Measurements from ENCODE around the gene KIF4A. TPM values are rescaled to one million over a fixed set of nuclear protein-coding genes. Genes with fewer than 3 reads are reported as not detected.

KIF4A gene
- total RNA-seq, 1 experiment from 2014 or later, result 40.3 TPM

DNA sequence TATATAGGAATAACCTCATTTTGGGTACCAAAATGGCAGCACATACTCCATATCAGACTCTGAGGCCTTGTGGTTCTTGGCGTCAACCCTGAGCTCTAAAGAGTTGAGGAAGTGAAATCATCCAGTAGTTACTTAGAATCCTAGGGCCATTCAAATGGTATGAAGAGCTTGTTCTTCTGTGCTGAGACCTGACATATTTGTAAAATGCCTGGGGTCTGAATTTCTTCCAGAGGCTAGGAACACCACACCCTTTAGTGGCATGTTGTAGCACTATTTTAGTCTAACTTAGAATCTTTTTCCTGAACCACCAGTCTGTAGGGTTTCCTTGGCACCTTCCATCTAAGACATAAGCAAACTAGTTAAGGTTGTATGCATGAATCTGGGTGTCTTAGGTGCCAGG, 115.1 kb downstream of the KIF4A start:
- DNase-seq (ENCODE audit: low read depth, low spot score), result no peak
- ChIA-PET RAD21 (ENCODE audit: low non-redundant PET in 1 of 2, low total read pairs in 2 of 2, uncharacterized antibody in 2 of 2, unreplicated experiment in 2 of 2) (no interaction called here), CTCF (no interaction called here), POLR2A (no interaction called here)
- Histone ChIP-seq H3K36me3 (ENCODE audit: control insufficient read depth in 1 of 2, insufficient read depth in 2 of 2, low read length in 2 of 2) (peaks cover 4 to 10% of the 10 kb centered on the region in 2 experiments; a peak in 2 of 4 replicates), H3K4me3 (replicated peaks in 1 of 2; ENCODE audit: low read depth in 1 of 2, low read length in 2 of 2) (no peak overlapping the region), H3K9me2 (ENCODE audit: insufficient read depth) (no peaks in the 10 kb centered on the region), H3K27ac (ENCODE audit: low read depth, low read length) (no peak overlapping the region), H4K20me1 (ENCODE audit: insufficient read depth) (no peaks in the 10 kb centered on the region), H3K9me3 (ENCODE audit: control insufficient read depth in 1 of 2, insufficient read depth in 1 of 2, low read depth in 1 of 2, low read length in 2 of 2) (no peaks in the 10 kb centered on the region), H2AFZ (ENCODE audit: low read depth, low read length, poor library complexity, severe bottlenecking) (no peak overlapping the region), H3K79me2 (ENCODE audit: insufficient read depth, low read length) (no peaks in the 10 kb centered on the region), H3K27me3 (ENCODE audit: insufficient read depth, low read length) (no peaks in the 10 kb centered on the region), H3K4me1 (ENCODE audit: control insufficient read depth in 1 of 2, insufficient read depth in 2 of 2, low read length in 2 of 2) (no peaks in the 10 kb centered on the region), H3K9ac (ENCODE audit: low read length) (no peak overlapping the region), H3K4me2 (ENCODE audit: low read length) (no peak overlapping the region)
- intact Hi-C loops (cut with micrococcal nuclease), result no loop called here
- BruUV-seq (replicated peaks), result no TSS peak
- ATAC-seq, result no peak
- TF ChIP-seq EGR1 (IDR thresholded peaks at IDR 0.05; ENCODE audit: low read depth) (no peak), POLR2AphosphoS5 (IDR thresholded peaks at IDR 0.05; ENCODE audit: low read depth, low read length) (no peak), TCF7L2 (IDR thresholded peaks at IDR 0.05; ENCODE audit: borderline replicate concordance, extremely low read depth, insufficient read depth, insufficient read length) (no peak), RAD21 (IDR thresholded peaks at IDR 0.05; ENCODE audit: low read depth) (no peak), EZH2phosphoT487 (IDR thresholded peaks at IDR 0.05; ENCODE audit: borderline replicate concordance) (no peak), ZNF274 (IDR thresholded peaks at IDR 0.05; ENCODE audit: low read depth, low read length) (no peak), CBX3 (IDR thresholded peaks at IDR 0.05; ENCODE audit: low read depth) (no peak), SP1 (IDR thresholded peaks at IDR 0.05; ENCODE audit: low read depth) (no peak), YY1 (IDR thresholded peaks at IDR 0.05; ENCODE audit: extremely low read depth, insufficient replicate concordance, low read depth, low read length) (no peak), POLR2A (IDR thresholded peaks at IDR 0.05; ENCODE audit: borderline replicate concordance, extremely low read depth, insufficient read depth, insufficient read length) (no peak)
- TF ChIP-seq, protein P1, sequence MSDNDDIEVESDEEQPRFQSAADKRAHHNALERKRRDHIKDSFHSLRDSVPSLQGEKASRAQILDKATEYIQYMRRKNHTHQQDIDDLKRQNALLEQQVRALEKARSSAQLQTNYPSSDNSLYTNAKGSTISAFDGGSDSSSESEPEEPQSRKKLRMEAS (IDR thresholded peaks at IDR 0.05), result no peak
- TF ChIP-seq, protein P2, sequence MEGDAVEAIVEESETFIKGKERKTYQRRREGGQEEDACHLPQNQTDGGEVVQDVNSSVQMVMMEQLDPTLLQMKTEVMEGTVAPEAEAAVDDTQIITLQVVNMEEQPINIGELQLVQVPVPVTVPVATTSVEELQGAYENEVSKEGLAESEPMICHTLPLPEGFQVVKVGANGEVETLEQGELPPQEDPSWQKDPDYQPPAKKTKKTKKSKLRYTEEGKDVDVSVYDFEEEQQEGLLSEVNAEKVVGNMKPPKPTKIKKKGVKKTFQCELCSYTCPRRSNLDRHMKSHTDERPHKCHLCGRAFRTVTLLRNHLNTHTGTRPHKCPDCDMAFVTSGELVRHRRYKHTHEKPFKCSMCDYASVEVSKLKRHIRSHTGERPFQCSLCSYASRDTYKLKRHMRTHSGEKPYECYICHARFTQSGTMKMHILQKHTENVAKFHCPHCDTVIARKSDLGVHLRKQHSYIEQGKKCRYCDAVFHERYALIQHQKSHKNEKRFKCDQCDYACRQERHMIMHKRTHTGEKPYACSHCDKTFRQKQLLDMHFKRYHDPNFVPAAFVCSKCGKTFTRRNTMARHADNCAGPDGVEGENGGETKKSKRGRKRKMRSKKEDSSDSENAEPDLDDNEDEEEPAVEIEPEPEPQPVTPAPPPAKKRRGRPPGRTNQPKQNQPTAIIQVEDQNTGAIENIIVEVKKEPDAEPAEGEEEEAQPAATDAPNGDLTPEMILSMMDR (IDR thresholded peaks at IDR 0.05 in 2 of 3, conservative IDR thresholded peaks at IDR 0.05 in 1 of 3; ENCODE audit: borderline replicate concordance in 1 of 3, insufficient read depth in 1 of 3, low read depth in 2 of 3, low read length in 2 of 3), result no peak
- TF ChIP-seq, protein P3, sequence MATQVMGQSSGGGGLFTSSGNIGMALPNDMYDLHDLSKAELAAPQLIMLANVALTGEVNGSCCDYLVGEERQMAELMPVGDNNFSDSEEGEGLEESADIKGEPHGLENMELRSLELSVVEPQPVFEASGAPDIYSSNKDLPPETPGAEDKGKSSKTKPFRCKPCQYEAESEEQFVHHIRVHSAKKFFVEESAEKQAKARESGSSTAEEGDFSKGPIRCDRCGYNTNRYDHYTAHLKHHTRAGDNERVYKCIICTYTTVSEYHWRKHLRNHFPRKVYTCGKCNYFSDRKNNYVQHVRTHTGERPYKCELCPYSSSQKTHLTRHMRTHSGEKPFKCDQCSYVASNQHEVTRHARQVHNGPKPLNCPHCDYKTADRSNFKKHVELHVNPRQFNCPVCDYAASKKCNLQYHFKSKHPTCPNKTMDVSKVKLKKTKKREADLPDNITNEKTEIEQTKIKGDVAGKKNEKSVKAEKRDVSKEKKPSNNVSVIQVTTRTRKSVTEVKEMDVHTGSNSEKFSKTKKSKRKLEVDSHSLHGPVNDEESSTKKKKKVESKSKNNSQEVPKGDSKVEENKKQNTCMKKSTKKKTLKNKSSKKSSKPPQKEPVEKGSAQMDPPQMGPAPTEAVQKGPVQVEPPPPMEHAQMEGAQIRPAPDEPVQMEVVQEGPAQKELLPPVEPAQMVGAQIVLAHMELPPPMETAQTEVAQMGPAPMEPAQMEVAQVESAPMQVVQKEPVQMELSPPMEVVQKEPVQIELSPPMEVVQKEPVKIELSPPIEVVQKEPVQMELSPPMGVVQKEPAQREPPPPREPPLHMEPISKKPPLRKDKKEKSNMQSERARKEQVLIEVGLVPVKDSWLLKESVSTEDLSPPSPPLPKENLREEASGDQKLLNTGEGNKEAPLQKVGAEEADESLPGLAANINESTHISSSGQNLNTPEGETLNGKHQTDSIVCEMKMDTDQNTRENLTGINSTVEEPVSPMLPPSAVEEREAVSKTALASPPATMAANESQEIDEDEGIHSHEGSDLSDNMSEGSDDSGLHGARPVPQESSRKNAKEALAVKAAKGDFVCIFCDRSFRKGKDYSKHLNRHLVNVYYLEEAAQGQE (IDR thresholded peaks at IDR 0.05; ENCODE audit: low read depth), result no peak

All from HCT116 (cell line).